ENCODE data around the gene SERPING1. TPM values are rescaled to one million over a fixed set of nuclear protein-coding genes. Genes with fewer than 3 reads are reported as not detected.

Gene SERPING1
- total and polyA plus RNA-seq, 2 of the 13 experiments (the other 11 are each of a cell fraction or from before 2014, with no cell fraction given) = 2.0 to 10.4 TPM

- no peak for TF ChIP-seq ARNTL (CRISPR knock-in tag; IDR thresholded peaks at IDR 0.05)
- TF ChIP-seq SIX1 (CRISPR knock-in tag; IDR thresholded peaks at IDR 0.05; ENCODE audit: borderline replicate concordance) = no peak
- TF ChIP-seq SIN3A (IDR thresholded peaks at IDR 0.05; ENCODE audit: borderline replicate concordance, low read depth, low read length) = no peak
- no peak for TF ChIP-seq EZH2 (conservative IDR thresholded peaks at IDR 0.05; ENCODE audit: low read depth, low read length)
- TF ChIP-seq ARID3A (IDR thresholded peaks at IDR 0.05; ENCODE audit: low read depth, low read length) = no peak
- TF ChIP-seq LCORL (IDR thresholded peaks at IDR 0.05) = no peak
- peak; percentile 47; the same call in 1 of the 2 replicates for TF ChIP-seq LCORL (CRISPR knock-in tag; IDR thresholded peaks at IDR 0.05)
- TF ChIP-seq ZNF343 (CRISPR knock-in tag; IDR thresholded peaks at IDR 0.05) = no peak
- no peak for TF ChIP-seq ZNF382 (CRISPR knock-in tag; IDR thresholded peaks at IDR 0.05; ENCODE audit: borderline replicate concordance)
- TF ChIP-seq IKZF4 (CRISPR knock-in tag; IDR thresholded peaks at IDR 0.05; ENCODE audit: borderline replicate concordance, low read depth, not compliant biosample characterization) = no peak
- no peak for TF ChIP-seq NR2F2 (IDR thresholded peaks at IDR 0.05; ENCODE audit: borderline replicate concordance, low read depth)
- no peak for TF ChIP-seq GABPB1 (CRISPR knock-in tag; IDR thresholded peaks at IDR 0.05)
- TF ChIP-seq HDAC1 (CRISPR knock-in tag; IDR thresholded peaks at IDR 0.05) = 0 out of 2 replicates have a peak, but pooled peaks have one; percentile 12
- TF ChIP-seq ZBTB40 (IDR thresholded peaks at IDR 0.05) = no peak
- no peak for TF ChIP-seq ZBTB40 (CRISPR knock-in tag; IDR thresholded peaks at IDR 0.05)
- TF ChIP-seq ZNF446 (CRISPR knock-in tag; IDR thresholded peaks at IDR 0.05) = no peak
- no peak for TF ChIP-seq REPIN1 (CRISPR knock-in tag; IDR thresholded peaks at IDR 0.05; ENCODE audit: borderline replicate concordance, low read depth)
- 0 out of 2 replicates have a peak, but pooled peaks have one; percentile 28 for TF ChIP-seq ZFY (CRISPR knock-in tag; IDR thresholded peaks at IDR 0.05)
- no peak for TF ChIP-seq HMG20A (CRISPR knock-in tag; IDR thresholded peaks at IDR 0.05; ENCODE audit: borderline replicate concordance)
Measured at GRCh38 chr11:57597461-57597915, at the start of gene SERPING1 (continued).
